NB4 (cell line): Measurements from ENCODE around the gene WDR11.

ENCODE experiments used
- MYC ChIP-seq: IDR thresholded peaks from 2 replicates; pipeline ENCODE4 v1.6.1; 2011; ENCODE audit warnings: low read depth, low read length
- TF ChIP-seq, protein P1 (sequence below): IDR thresholded peaks from one replicate; pipeline ENCODE4 v1.5.1; 2012; ENCODE audit warnings: low read depth, low read length

DNA sequence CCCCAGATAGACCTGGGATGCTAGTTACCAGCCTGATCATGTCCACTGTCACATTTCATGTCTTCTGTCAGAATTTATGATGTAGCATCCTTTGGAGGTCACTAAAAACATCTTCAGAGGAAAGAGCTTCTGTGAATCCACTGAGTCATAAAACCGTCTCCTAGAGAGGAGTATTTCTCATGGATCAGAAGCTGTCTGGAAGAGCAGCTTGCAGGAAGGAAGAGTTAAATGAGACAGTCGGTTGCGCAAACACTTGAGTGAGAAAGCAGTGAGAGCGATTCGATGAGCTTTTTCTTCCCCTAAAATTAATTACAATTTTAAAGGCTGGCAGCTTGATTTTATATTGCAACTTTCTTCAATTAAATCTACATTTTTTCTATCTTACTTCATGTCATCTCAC, 47.2 kb upstream of the WDR11 start:
- TF ChIP-seq, protein P1, sequence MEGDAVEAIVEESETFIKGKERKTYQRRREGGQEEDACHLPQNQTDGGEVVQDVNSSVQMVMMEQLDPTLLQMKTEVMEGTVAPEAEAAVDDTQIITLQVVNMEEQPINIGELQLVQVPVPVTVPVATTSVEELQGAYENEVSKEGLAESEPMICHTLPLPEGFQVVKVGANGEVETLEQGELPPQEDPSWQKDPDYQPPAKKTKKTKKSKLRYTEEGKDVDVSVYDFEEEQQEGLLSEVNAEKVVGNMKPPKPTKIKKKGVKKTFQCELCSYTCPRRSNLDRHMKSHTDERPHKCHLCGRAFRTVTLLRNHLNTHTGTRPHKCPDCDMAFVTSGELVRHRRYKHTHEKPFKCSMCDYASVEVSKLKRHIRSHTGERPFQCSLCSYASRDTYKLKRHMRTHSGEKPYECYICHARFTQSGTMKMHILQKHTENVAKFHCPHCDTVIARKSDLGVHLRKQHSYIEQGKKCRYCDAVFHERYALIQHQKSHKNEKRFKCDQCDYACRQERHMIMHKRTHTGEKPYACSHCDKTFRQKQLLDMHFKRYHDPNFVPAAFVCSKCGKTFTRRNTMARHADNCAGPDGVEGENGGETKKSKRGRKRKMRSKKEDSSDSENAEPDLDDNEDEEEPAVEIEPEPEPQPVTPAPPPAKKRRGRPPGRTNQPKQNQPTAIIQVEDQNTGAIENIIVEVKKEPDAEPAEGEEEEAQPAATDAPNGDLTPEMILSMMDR, result no peak
- no peak for TF ChIP-seq MYC
